Fibroblast of the conjunctiva (primary cell): ENCODE measurements around the gene RAB7B.
A peak's percentile ranks its signal among the peaks of the same experiment; 100 is the strongest.
"Not testable (repeated sequence)": the region's sequence is repeated elsewhere in the genome, so short reads cannot be mapped to it uniquely, and the experiment has no call there.

ENCODE experiments used
- DNase-seq: peaks from one replicate; pipeline ENCODE4 v3.0.0-alpha.2; 2010; ENCODE audit warnings: low read depth

Gene RAB7B

DNA sequence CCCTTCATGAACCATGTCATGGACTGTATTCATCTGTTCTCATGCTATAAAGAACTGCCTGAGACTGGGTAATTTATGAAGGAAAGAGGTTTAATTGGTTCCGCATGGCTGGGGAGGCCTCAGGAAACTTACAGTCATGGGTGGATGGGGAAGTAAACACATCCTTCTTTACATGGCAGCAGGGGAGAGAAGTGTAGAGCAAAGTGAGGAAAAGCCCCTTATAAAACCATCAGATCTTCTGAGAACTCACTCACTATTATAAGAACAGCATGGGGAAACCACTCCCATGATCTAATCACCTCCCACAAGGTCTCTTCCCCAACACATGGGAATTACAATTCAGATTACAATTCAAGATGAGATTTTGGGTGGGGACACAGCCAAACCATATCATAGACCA is 6.6 kb downstream of the RAB7B start:
- DNase-seq = not testable (repeated sequence)

DNA sequence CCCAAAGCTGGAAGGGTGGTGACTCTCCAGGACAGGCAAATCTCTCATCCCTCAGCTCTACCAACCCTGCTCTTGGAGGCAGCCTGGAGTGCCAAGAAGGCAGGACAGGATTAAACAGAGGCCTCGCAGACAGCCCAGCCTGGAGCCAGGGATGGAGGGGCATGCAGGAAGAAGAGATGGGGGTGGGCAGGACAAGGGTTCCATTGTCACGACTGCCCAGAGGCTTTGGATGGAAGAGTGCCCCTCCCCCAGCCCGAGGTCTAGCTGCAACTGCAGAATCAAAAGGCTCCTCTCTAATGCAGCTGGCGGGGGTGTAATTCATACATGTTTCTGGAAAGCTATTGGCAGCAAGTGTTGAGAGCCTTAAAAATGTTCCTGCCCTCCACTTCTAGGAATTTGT is 8.8 kb downstream of the RAB7B start:
- no peak for DNase-seq

DNA sequence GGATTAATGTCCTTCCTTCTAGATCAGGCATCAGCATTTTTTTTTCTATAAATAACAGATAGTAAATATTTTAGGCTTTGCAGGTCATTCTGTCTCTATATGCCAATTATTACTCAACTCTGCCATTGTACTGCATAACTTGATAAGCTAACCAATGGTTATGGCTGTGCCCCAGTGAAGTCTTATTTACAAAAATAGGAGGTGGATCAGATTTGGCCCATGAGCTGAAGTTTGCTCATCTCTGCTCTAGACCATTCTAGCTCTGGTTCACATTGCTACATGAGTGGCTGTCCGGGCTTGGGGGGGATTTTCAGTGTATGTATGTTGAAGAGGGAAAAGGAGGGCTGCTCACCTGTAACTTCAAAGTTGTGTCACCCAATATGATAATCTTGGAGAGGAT is 10.1 kb downstream of the RAB7B start:
- no peak for DNase-seq

DNA sequence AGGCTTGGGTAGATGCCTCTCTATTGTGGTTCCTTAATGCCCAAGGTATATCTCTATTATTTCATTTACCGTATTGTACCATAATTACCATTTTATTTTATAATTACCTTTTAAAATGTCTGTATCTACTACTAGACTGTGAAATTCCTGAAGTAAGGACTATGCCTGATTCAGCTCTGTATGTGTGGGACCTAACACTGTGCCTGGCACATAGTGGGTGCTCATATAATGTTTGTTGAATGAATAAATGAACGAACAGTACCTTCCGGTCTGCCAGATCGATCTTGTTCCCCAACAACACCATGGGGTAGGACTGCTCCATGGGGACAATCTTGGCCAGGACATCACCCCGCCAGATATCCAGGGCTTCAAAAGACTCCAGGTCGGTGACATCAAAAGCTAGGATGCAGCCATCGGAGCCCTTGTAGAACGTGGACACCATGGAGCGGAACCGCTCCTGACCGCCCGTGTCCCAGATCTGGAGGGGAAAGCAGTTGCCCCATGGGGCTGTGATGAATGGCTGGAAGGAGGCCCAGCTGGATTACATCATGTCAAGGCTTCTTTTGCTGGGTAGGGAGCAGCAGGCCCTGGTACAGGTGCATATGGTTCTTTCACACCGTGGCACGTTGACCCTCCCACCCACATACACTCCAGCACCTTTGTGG is 10.8 kb downstream of the RAB7B start:
- DNase-seq = no peak

DNA sequence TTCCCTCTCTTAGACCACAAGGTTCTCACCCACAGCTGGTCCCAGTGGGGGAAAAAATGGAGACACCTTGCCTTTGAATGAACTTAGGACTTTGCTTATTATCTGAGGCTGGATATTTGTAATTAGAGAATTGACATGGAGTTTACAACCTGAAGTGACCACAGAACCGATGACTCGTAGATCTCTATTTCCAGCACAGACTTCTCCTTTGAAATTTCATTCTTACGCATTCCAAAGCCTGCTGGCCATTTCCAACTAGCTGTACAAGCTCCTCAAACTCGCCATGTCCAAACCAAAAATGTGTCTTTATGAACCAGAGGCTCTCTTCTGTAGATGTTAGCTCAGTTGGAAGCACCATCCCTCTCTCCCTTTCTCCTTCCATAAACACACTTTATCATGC is 12.0 kb downstream of the RAB7B start:
- DNase-seq = no peak

DNA sequence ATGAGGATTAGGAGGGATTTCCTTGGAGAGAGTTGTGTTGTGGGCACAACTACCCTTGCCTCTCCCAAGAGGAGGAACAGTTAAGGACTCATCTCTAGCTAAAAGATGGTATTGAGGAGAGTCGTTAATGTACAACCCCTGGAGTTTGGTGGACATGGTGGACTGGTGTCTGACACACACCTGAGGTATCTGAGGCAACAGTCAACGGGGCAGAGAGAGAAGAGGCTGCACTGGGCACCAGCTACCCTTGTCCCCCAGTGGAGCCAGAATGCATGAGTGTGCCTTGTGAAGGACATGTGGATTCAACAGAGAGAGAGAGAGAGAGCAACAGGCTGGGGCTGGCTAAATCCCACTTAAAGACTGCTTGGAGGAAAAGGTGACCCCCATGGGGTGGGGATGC is 13.0 kb downstream of the RAB7B start:
- no peak for DNase-seq

DNA sequence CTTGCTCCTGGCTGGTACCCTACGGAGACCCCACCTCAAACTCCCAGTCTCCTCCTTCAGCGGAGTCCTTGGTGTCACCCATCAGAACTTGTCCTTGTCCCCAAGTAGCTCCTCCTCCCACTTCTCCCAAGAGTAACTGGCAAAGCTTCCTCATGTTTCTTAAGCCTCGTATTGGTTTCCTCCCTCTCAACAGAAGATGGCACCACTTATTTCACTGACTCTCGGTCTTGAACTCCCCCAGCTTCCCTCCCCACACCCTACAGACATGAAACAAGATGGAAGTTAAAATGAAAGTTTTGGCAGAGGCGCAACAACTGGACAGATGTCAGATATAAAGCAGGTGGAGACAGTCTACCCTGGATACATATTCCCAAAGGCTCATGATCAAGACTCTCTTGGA is 13.4 kb downstream of the RAB7B start:
- DNase-seq = no peak

DNA sequence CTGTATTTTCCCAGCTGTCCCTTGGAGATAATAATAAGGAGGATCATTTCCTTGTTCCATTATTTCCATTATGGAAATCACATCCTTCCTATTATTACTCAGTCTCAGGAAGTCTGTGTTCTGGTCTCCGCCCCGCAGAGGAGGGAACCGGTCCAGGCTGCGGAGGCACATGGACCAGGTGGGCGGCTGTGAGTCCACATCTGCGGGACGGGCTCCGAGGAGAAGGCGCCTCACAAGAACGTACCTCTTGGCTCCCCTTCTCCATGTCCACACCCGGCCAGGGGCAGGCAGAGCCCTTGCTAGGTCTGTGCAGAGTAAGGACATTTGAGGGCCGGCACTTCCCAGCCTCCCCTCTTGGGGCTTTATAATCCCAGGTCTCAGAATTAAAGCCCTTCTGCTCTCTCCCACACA is 14.6 kb downstream of the RAB7B start:
- DNase-seq = no peak

DNA sequence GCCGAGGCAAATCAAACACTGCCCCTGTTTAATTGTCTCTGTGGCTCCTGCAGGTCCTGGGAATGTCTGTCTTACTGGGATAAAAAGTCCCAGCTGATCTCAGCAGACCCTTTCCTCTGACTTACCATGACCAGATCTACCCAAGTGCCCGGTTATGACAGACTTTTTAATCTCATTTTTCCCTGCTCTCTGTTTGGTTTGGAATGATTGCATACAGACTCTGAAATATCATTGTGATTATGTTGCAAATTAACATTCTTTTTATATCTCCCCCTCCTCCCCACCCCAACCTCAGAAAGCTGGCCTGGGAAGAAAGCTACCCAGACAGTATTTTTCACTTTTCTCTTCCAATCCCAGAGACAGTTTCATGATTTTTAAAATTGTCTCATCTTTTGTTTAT is 16.3 kb downstream of the RAB7B start:
- DNase-seq = no peak

DNA sequence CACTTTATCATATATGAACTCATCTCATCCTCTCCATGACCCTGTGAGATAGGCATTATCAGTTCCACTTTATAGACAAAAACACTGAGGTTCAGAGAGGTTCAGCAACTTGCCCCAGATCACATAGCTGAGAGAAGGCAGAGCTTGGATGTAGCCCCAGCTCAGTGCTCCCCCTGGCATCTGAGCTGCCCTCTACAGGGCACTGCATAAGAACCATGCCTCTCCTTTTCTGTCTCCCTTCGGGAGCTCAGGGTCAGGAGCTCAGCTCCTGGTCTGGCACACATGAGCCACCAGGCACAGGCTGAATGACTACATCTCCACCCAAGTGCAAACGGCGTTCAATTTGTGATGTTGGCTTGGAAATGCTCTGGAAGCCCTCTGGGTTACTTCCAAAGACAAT is 16.9 kb downstream of the RAB7B start:
- no peak for DNase-seq

DNA sequence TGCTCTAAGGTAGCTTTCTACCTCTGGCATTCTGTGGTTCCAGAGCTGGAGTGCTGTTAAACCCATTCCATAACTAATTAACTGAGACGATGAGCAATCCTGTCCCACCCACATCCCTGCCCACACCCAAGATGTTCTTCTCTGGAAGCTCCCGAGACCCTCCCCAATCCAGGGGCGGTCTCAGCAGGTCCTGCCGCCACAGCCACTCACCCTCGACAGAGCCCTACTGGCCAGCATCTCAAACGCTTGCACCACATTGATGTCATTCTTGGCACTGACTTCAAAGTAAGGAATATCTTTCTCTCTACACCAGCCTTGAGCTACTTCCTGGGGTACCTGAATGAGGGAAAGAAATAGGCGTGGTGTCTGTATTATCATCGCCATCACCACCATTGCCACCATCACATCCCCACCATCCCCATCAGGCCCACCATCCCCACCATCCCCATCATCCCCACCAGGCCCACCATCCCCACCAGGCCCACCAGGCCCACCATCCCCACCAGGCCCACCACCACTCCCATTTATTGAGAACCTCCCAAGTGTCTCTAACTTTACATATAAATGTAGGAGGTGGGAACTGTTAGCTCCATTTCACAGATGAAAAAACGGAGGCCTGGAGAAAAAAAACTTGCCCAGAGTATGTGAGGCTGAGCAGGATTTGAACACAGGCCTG is 17.7 kb downstream of the RAB7B start:
- DNase-seq = no peak

DNA sequence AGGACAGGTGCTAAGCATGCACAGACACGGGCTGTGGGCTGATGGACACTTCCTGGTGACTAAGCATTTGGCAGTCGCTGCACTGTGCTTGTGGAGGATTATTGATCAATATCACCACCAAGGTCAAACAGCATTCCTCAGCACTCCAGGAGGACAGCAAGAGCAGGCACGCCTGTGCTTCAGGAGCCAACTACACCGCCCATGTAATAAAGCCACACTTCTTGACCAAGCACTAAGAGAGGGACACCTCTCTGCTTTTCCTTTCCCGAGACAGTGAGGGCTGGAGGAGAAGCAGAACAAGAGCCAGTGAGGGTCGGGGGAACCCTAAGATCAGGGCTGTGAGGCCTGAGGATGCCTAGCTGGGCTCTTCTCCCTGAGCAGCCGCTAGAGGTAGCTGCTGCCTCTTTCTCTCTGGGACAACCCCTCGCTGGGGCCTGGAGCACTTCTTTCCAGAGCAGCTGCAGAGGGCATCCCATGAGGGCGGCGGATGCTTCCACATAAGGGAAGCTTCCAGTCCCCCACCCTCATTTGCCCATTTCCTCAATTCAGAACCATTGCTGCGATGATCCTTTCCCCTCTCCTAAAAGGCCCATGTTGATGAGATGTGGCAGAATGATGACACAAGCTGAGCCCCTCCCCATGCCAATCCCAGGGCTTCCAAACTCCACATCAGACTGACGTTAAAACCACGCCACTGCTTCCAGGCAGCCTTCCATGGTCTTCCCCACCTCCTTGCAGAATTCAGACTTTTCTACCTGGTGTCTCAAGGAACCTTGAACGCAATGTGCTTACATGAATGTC is 19.1 kb downstream of the RAB7B start:
- DNase-seq = peak; percentile 39

DNA sequence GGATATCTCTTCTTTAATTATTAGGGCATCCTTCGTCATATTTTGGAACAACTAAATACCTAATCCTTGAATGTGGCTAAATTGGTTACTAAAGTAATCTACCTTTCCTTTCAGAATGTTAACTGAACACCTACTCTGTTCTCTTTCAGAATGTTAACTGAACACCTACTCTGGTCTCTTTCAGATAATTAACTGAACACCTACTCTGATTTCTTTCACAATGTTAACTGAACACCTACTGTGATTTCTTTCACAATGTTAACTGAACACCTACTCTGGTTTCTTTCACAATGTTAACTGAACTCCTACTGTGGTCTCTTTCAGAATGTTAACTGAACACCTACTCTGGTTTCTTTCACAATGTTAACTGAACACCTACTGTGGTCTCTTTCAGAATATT is 21.9 kb downstream of the RAB7B start:
- no peak for DNase-seq

DNA sequence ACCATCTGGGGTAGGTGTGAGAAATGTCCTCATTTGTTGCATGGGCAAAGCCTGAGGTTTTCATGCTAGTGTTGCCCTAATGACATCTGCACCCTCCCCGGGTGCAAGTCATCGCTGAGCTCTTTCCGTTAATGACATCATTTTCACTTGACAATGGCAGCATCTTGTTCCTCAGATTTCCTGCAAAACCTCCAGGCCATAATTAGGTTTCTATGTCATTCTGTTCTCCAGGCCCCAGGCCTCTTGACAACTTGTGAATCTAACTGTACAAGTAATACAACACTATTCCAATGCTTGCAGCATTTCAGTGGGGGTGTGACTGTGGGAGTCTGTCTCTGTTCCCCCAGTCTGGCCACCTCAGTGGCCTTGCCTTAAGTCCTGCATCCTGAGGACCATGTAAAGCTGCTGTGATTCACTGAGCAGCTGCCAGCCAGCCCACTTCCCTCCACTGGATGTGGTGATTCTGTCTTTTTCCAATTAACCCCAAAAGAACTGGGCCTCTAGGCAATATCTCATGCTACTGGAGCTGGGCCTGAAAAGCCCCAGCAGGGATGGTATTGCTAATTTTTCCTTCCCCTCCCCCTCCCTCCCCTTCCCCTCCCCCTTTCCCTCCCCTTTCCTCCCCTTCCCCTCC is 22.8 kb downstream of the RAB7B start:
- DNase-seq = no peak

DNA sequence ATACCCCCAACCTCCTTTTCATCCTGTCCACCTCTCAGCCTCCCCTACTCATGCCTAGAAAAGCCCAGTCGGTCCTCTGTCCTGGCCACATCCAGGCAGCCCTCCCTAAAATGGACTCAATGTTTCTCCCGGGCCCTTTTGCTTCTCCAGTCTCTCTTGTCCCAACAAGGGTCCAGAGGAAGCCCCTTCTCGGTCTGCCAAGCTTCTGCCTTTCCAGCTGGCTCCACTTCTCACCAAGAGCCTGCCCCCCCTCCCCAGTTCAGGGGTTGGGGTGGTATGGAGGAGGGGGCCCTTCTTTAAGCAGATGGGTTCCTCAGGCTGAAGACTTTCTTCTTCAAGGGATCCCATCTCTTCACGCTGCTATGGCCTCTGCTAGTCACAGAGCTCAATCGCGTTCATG is 23.9 kb downstream of the RAB7B start:
- DNase-seq = no peak

DNA sequence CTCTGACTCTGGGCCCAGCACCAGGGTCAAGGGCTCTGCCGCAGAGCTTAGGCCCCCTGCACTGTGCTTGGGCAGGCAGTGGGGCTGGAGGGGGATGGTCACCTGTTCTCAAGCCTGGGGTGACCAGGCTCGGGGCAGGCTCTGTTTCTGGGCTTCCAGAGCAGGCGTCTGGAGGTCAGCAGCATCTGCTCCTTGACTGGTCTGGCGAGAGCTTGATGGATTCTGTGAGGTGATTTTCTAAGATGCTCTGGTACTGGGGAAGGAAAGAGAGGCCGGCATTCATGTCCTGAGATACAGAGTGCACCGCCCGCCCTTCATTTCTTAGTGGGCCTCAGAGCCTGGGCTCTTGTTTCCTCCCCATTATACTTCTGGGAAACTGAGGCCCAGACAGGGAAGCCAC is 24.5 kb downstream of the RAB7B start:
- no peak for DNase-seq

DNA sequence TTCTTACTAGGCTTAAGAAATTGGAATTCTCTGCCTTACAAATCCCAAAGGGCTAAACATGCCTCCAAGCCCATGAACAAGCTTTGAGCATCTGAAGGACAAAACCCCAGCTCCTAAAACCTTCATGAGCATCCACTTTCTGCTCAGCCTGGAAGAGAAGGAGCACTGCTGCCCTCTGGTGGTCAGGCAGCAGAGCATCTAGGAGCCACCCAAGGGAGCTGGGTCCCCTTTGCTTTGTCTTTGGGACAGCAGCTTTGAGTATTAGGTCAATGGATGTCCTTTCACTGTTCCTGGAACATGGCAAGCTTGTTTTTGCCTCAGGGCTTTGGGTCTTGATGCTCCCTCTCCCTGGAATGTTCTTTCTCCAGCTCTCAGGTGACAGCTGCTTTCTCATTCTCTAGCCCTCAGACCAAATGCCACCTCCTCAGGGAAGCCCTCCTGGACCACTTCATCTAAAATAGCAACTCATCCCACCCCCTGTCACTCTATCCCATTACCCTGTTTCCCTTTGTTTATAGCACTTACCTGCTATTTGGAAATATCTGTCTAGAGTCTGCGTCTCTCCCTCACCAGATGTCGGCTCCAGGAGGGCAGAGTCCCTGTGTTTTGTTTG is 25.7 kb downstream of the RAB7B start:
- peak; percentile 76 for DNase-seq

DNA sequence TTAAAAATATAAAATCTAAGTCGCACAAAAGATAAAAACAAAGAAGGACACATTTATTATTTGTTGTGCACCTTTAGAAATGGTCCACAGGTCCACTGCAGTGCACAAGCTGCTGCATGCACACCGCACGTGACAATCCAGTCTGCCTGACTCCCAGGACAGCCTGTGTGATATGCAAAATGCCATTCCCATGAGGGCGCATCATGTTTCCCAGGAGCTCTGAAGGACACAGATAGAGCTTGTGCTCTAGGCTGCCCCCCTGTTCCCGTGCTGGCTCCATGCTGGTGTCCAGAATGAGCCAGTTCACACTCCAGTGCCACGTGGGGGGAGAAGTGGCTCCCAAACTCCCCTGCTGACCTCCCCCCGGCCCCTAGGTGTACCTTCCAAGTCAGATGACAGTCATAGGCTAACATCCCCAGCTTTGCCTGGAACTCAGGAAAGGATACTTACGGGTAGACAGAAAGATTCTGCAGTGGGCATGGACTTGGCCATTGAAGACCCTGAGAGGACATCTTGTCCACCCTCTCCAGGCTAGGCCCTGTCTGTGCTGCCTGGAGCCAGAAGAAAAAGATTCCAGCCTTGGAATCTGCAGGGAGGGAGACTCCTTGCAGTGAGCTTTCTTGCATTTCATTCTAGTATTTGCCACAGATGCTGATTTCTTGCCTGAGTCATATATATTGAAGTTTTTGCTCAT is 26.3 kb downstream of the RAB7B start:
- no peak for DNase-seq

DNA sequence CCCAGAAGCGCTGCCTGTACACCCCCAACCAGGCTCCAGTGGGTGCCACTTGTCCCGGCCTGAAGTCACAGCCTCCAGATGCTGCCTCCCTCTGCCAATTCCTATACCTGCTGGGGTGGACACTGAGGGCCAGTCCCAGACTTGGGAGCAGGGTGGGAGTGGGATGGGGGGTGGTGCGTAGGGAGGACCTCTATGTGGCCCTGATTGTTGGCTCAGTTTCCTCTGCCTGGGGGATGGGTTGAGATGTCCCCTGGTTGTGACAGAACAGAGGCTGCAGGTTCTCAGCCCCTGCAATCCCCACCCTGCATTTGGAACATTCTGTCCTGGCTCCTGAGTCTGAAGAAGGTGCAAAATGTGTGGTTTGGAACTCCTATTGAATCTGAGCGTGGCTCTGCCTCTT is 27.2 kb downstream of the RAB7B start:
- no peak for DNase-seq

DNA sequence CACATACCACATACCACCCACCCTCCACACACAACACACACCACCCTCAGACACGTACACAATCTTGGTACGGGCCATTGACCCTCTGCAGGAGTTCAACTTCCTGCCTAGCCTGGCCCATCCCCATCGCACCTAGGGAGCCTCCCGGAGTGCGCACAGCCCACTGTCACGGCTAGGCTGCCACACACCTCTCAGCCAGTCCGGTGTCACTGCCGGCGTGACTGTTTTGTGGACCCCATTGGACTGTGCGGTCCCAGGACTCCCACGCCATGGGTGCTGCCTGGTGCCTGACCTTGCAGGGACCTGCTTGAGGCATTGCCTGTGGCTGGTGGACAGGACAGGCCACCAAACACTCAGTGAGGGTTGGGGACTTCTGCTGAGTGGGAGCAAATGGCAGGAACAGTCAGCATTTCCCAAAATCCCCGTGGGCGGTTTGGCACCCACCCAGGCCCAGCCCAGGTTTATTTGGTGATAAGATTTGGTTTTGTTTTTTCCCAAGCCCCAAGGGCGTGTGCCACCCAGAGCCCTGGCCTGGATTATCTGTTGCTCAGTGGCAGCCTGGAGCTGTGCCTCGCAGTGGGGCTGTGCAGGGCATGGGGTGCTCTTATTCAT is 27.7 kb downstream of the RAB7B start:
- DNase-seq = no peak

DNA sequence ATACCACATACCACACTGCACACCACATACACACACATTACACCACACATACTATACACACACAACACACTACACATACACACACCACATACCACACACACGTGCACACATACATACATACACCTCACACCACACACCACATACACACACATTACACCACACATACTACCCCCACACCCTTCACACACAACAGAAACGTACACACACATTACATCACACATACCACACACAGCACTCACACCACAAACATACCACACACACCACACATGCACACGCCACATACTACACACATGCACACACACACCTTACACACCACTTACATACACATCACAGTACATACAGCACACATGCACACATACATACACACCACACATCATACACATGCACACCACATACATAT is 28.5 kb downstream of the RAB7B start:
- DNase-seq = no peak
